ENCODE measurements around the gene OR2M5. TPM values are rescaled to one million over a fixed set of nuclear protein-coding genes. Genes with fewer than 3 reads are reported as not detected.

OR2M5 gene
- total RNA-seq, 2 donors from 2014 or later: not detected

- H3K27ac ChIP-seq: no peak overlapping the region
- no peak for DNase-seq (ENCODE audit: low spot score)
- no peaks in the 10 kb centered on the region for H3K9me3 ChIP-seq
- no peaks in the 10 kb centered on the region for H3K4me1 ChIP-seq
- no peaks in the 10 kb centered on the region for H3K36me3 ChIP-seq
- TF ChIP-seq, protein P1, sequence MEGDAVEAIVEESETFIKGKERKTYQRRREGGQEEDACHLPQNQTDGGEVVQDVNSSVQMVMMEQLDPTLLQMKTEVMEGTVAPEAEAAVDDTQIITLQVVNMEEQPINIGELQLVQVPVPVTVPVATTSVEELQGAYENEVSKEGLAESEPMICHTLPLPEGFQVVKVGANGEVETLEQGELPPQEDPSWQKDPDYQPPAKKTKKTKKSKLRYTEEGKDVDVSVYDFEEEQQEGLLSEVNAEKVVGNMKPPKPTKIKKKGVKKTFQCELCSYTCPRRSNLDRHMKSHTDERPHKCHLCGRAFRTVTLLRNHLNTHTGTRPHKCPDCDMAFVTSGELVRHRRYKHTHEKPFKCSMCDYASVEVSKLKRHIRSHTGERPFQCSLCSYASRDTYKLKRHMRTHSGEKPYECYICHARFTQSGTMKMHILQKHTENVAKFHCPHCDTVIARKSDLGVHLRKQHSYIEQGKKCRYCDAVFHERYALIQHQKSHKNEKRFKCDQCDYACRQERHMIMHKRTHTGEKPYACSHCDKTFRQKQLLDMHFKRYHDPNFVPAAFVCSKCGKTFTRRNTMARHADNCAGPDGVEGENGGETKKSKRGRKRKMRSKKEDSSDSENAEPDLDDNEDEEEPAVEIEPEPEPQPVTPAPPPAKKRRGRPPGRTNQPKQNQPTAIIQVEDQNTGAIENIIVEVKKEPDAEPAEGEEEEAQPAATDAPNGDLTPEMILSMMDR (IDR thresholded peaks at IDR 0.05): no peak
- H3K27me3 ChIP-seq: no peaks in the 10 kb centered on the region
- no peak overlapping the region for H3K4me3 ChIP-seq
Measured at GRCh38 chr1:248189026-248189425, 44.1 kb downstream of the OR2M5 start.

GRCh38 chr1:248194117-248194516, 49.2 kb downstream of the OR2M5 start:
- Histone ChIP-seq H3K36me3 (no peaks in the 10 kb centered on the region), H3K27me3 (no peaks in the 10 kb centered on the region), H3K4me3 (no peak overlapping the region), H3K27ac (no peak overlapping the region), H3K9me3 (no peaks in the 10 kb centered on the region), H3K4me1 (no peaks in the 10 kb centered on the region)
- no peak for DNase-seq (ENCODE audit: low spot score)
- TF ChIP-seq, protein P1 (IDR thresholded peaks at IDR 0.05): no peak

Other genes starting within 250 kb of the OR2M5 start
- gene OR2W3, start 249.6 kb upstream of the OR2M5 start, total RNA-seq: 1 to 10 TPM in 1 of 2 donors, not detected in 1; 3.0 TPM
- gene OR2T8, start 224.9 kb upstream of the OR2M5 start, total RNA-seq: not detected
- gene OR2AJ1, start 220.3 kb upstream of the OR2M5 start, total RNA-seq: not detected
- not detected for gene OR2L8, start 196.3 kb upstream of the OR2M5 start, total RNA-seq
- not detected for gene OR2AK2, start 179.9 kb upstream of the OR2M5 start, total RNA-seq
- not detected for gene OR2L5, start 131.5 kb upstream of the OR2M5 start, total RNA-seq
- gene OR2L2, start 115.1 kb upstream of the OR2M5 start, total RNA-seq: not detected
- gene OR2L3, start 98.3 kb upstream of the OR2M5 start, total RNA-seq: not detected
- not detected for gene OR2L13, start 50.0 kb upstream of the OR2M5 start, total RNA-seq
- not detected for gene OR2M2, start 29.7 kb downstream of the OR2M5 start, total RNA-seq
- gene OR2M3, start 52.1 kb downstream of the OR2M5 start, total RNA-seq: not detected
- not detected for gene OR2M4, start 86.3 kb downstream of the OR2M5 start, total RNA-seq
- gene OR2T33, start 132.8 kb downstream of the OR2M5 start, total RNA-seq: not detected
- gene OR2T12, start 158.3 kb downstream of the OR2M5 start, total RNA-seq: not detected
- not detected for gene OR2M7, start 179.4 kb downstream of the OR2M5 start, total RNA-seq
- gene OR14C36, start 203.6 kb downstream of the OR2M5 start, total RNA-seq: not detected
- gene OR2T4, start 216.5 kb downstream of the OR2M5 start, total RNA-seq: not detected
- gene OR2T6, start 230.6 kb downstream of the OR2M5 start, total RNA-seq: not detected